ENCODE results near the gene TNFSF12.

- TF ChIP-seq, protein P1, sequence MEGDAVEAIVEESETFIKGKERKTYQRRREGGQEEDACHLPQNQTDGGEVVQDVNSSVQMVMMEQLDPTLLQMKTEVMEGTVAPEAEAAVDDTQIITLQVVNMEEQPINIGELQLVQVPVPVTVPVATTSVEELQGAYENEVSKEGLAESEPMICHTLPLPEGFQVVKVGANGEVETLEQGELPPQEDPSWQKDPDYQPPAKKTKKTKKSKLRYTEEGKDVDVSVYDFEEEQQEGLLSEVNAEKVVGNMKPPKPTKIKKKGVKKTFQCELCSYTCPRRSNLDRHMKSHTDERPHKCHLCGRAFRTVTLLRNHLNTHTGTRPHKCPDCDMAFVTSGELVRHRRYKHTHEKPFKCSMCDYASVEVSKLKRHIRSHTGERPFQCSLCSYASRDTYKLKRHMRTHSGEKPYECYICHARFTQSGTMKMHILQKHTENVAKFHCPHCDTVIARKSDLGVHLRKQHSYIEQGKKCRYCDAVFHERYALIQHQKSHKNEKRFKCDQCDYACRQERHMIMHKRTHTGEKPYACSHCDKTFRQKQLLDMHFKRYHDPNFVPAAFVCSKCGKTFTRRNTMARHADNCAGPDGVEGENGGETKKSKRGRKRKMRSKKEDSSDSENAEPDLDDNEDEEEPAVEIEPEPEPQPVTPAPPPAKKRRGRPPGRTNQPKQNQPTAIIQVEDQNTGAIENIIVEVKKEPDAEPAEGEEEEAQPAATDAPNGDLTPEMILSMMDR (IDR thresholded peaks at IDR 0.05), result no peak
- TF ChIP-seq EP300 (IDR thresholded peaks at IDR 0.05) (no peak), POLR2A (IDR thresholded peaks at IDR 0.05) (no peak), POLR2AphosphoS5 (IDR thresholded peaks at IDR 0.05) (no peak)
Measured at GRCh38 chr17:7559320-7560171, 10.7 kb downstream of the TNFSF12 start.

Data from suprapubic skin (tissue), 4 donors.